GM15510 (cell line): ENCODE measurements around the gene CCDC71L.

ENCODE experiments used
- POLR2A ChIP-seq: IDR thresholded peaks from 3 replicates; pipeline ENCODE4 v1.6.1; 2011; ENCODE audit warnings: borderline replicate concordance; ENCODE audit not compliant: insufficient read length; ENCODE audit errors: extremely low read depth

The CCDC71L gene

GRCh38 chr7:106660862-106661720 is at the start of gene CCDC71L:
CCDC71L (minus strand) TSS chr7:106661158; CDS start chr7:106660896, 262 bp downstream.
- peak; percentile 51 for TF ChIP-seq POLR2A

GRCh38 chr7:106704000-106704840 is 43.3 kb upstream of the CCDC71L start:
- TF ChIP-seq POLR2A: no peak

GRCh38 chr7:106693677-106694353 is 32.9 kb upstream of the CCDC71L start:
- no peak for TF ChIP-seq POLR2A

GRCh38 chr7:106692450-106693051 is 31.6 kb upstream of the CCDC71L start:
- no peak for TF ChIP-seq POLR2A

- TF ChIP-seq POLR2A: no peak
These were observed 23.0 kb upstream of the CCDC71L start for GRCh38 chr7:106683941-106684340.

- no peak for TF ChIP-seq POLR2A
These were observed 21.0 kb upstream of the CCDC71L start for GRCh38 chr7:106681815-106682495.

GRCh38 chr7:106679153-106679931 is 18.4 kb upstream of the CCDC71L start:
- no peak for TF ChIP-seq POLR2A

- TF ChIP-seq POLR2A: no peak
These were observed 17.8 kb upstream of the CCDC71L start for GRCh38 chr7:106678795-106679152.

GRCh38 chr7:106671160-106671559 is 10.2 kb upstream of the CCDC71L start:
- TF ChIP-seq POLR2A: no peak

- no peak for TF ChIP-seq POLR2A
These were observed 8.0 kb upstream of the CCDC71L start for GRCh38 chr7:106668861-106669524.

GRCh38 chr7:106666353-106666752 is 5.4 kb upstream of the CCDC71L start:
- no peak for TF ChIP-seq POLR2A

- TF ChIP-seq POLR2A: no peak
These were observed 3.4 kb upstream of the CCDC71L start for GRCh38 chr7:106664343-106664742.

- TF ChIP-seq POLR2A: peak; percentile 23
These were observed 746 bp downstream of the CCDC71L start for GRCh38 chr7:106659963-106660861.
